ENCODE results near the gene HOXB9.
A peak's percentile ranks its signal among the peaks of the same experiment; 100 is the strongest.

Gene HOXB9

GRCh38 chr17:48595278-48595999, 30.7 kb downstream of the HOXB9 start:
- Histone ChIP-seq H3K36me3 (ENCODE audit: insufficient read depth, low read length) (peaks cover 7% of the 10 kb centered on the region), H3K27me3 (ENCODE audit: control insufficient read depth, insufficient read depth, low read length) (no peaks in the 10 kb centered on the region), H3K9ac (ENCODE audit: low read depth, low read length) (no peak overlapping the region), H3K4me1 (ENCODE audit: control insufficient read depth, insufficient read depth, low read length) (peaks cover 21% of the 10 kb centered on the region), H3K9me3 (replicated peaks; ENCODE audit: low read length) (no peaks in the 10 kb centered on the region), H3K4me2 (ENCODE audit: low read length) (no peak overlapping the region), H3K4me3 (ENCODE audit: low read length) (no peak overlapping the region)

- Histone ChIP-seq H3K4me3 (ENCODE audit: low read length) (no peak overlapping the region), H3K36me3 (ENCODE audit: insufficient read depth, low read length) (peaks cover 7% of the 10 kb centered on the region), H3K4me2 (ENCODE audit: low read length) (no peak overlapping the region), H3K9ac (ENCODE audit: low read depth, low read length) (no peak overlapping the region), H3K9me3 (replicated peaks; ENCODE audit: low read length) (no peaks in the 10 kb centered on the region), H3K27me3 (ENCODE audit: control insufficient read depth, insufficient read depth, low read length) (no peaks in the 10 kb centered on the region), H3K4me1 (ENCODE audit: control insufficient read depth, insufficient read depth, low read length) (peaks cover 21% of the 10 kb centered on the region)
These were observed 31.4 kb downstream of the HOXB9 start for GRCh38 chr17:48594538-48595277.

GRCh38 chr17:48593840-48594537, 32.2 kb downstream of the HOXB9 start:
- H3K4me3 ChIP-seq (ENCODE audit: low read length) = peak overlapping the region; percentile 70
- H3K9ac ChIP-seq (ENCODE audit: low read depth, low read length) = peak overlapping the region; percentile 69
- H3K27me3 ChIP-seq (ENCODE audit: control insufficient read depth, insufficient read depth, low read length) = no peaks in the 10 kb centered on the region
- H3K4me2 ChIP-seq (ENCODE audit: low read length) = peak overlapping the region; percentile 97
- peaks cover 21% of the 10 kb centered on the region for H3K4me1 ChIP-seq (ENCODE audit: control insufficient read depth, insufficient read depth, low read length)
- H3K9me3 ChIP-seq (replicated peaks; ENCODE audit: low read length) = no peaks in the 10 kb centered on the region
- peaks cover 7% of the 10 kb centered on the region for H3K36me3 ChIP-seq (ENCODE audit: insufficient read depth, low read length)

GRCh38 chr17:48593126-48593829, 32.9 kb downstream of the HOXB9 start, which contains the start of gene HOXB5:
Gene HOXB5 (minus strand): TSS chr17:48593779. CDS start chr17:48593682, 97 bp downstream.
- peak within 1 kb of the TSS; percentile 70 for H3K4me3 ChIP-seq (ENCODE audit: low read length)
- H3K36me3 ChIP-seq (ENCODE audit: insufficient read depth, low read length) = peaks cover 7% of the 10 kb centered on the region
- no peaks in the 10 kb centered on the region for H3K27me3 ChIP-seq (ENCODE audit: control insufficient read depth, insufficient read depth, low read length)
- H3K4me1 ChIP-seq (ENCODE audit: control insufficient read depth, insufficient read depth, low read length) = peaks cover 15% of the 10 kb centered on the region
- H3K9ac ChIP-seq (ENCODE audit: low read depth, low read length) = peak within 1 kb of the TSS; percentile 69
- H3K4me2 ChIP-seq (ENCODE audit: low read length) = peak within 1 kb of the TSS; percentile 97
- no peaks in the 10 kb centered on the region for H3K9me3 ChIP-seq (replicated peaks; ENCODE audit: low read length)

GRCh38 chr17:48592577-48592976, 33.6 kb downstream of the HOXB9 start:
- peaks cover 16% of the 10 kb centered on the region for H3K4me1 ChIP-seq (ENCODE audit: control insufficient read depth, insufficient read depth, low read length)
- no peaks in the 10 kb centered on the region for H3K9me3 ChIP-seq (replicated peaks; ENCODE audit: low read length)
- H3K27me3 ChIP-seq (ENCODE audit: control insufficient read depth, insufficient read depth, low read length) = no peaks in the 10 kb centered on the region
- H3K9ac ChIP-seq (ENCODE audit: low read depth, low read length) = no peak overlapping the region
- H3K36me3 ChIP-seq (ENCODE audit: insufficient read depth, low read length) = peaks cover 7% of the 10 kb centered on the region
- no peak overlapping the region for H3K4me3 ChIP-seq (ENCODE audit: low read length)
- H3K4me2 ChIP-seq (ENCODE audit: low read length) = peak overlapping the region; percentile 97

- no peak overlapping the region for H3K4me3 ChIP-seq (ENCODE audit: low read length)
- H3K36me3 ChIP-seq (ENCODE audit: insufficient read depth, low read length) = peaks cover 7% of the 10 kb centered on the region
- H3K4me1 ChIP-seq (ENCODE audit: control insufficient read depth, insufficient read depth, low read length) = peaks cover 20% of the 10 kb centered on the region
- no peak overlapping the region for H3K4me2 ChIP-seq (ENCODE audit: low read length)
- H3K27me3 ChIP-seq (ENCODE audit: control insufficient read depth, insufficient read depth, low read length) = no peaks in the 10 kb centered on the region
- H3K9ac ChIP-seq (ENCODE audit: low read depth, low read length) = no peak overlapping the region
- no peaks in the 10 kb centered on the region for H3K9me3 ChIP-seq (replicated peaks; ENCODE audit: low read length)
These were observed 34.1 kb downstream of the HOXB9 start for GRCh38 chr17:48592057-48592514.

- peaks cover 17% of the 10 kb centered on the region for H3K4me1 ChIP-seq (ENCODE audit: control insufficient read depth, insufficient read depth, low read length)
- no peak overlapping the region for H3K4me3 ChIP-seq (ENCODE audit: low read length)
- peaks cover 7% of the 10 kb centered on the region for H3K36me3 ChIP-seq (ENCODE audit: insufficient read depth, low read length)
- H3K4me2 ChIP-seq (ENCODE audit: low read length) = no peak overlapping the region
- H3K9ac ChIP-seq (ENCODE audit: low read depth, low read length) = no peak overlapping the region
- H3K27me3 ChIP-seq (ENCODE audit: control insufficient read depth, insufficient read depth, low read length) = no peaks in the 10 kb centered on the region
- H3K9me3 ChIP-seq (replicated peaks; ENCODE audit: low read length) = no peaks in the 10 kb centered on the region
These were observed 34.7 kb downstream of the HOXB9 start for GRCh38 chr17:48591255-48592056.

- Histone ChIP-seq H3K4me1 (ENCODE audit: control insufficient read depth, insufficient read depth, low read length) (peaks cover 24% of the 10 kb centered on the region), H3K4me3 (ENCODE audit: low read length) (no peak overlapping the region), H3K4me2 (ENCODE audit: low read length) (no peak overlapping the region), H3K9ac (ENCODE audit: low read depth, low read length) (no peak overlapping the region), H3K9me3 (replicated peaks; ENCODE audit: low read length) (no peaks in the 10 kb centered on the region), H3K36me3 (ENCODE audit: insufficient read depth, low read length) (peaks cover 7% of the 10 kb centered on the region), H3K27me3 (ENCODE audit: control insufficient read depth, insufficient read depth, low read length) (no peaks in the 10 kb centered on the region)
These were observed 35.5 kb downstream of the HOXB9 start for GRCh38 chr17:48590607-48591161.

GRCh38 chr17:48589831-48590606, 36.1 kb downstream of the HOXB9 start, which contains the start of gene HOXB3:
Gene HOXB3 (minus strand): TSS chr17:48590241. CDS start chr17:48552474, 37,767 bp downstream.
- no peak within 1 kb of the TSS for H3K4me2 ChIP-seq (ENCODE audit: low read length)
- H3K27me3 ChIP-seq (ENCODE audit: control insufficient read depth, insufficient read depth, low read length) = no peaks in the 10 kb centered on the region
- H3K9me3 ChIP-seq (replicated peaks; ENCODE audit: low read length) = no peaks in the 10 kb centered on the region
- peaks cover 27% of the 10 kb centered on the region for H3K4me1 ChIP-seq (ENCODE audit: control insufficient read depth, insufficient read depth, low read length)
- H3K36me3 ChIP-seq (ENCODE audit: insufficient read depth, low read length) = peaks cover 7% of the 10 kb centered on the region
- no peak within 1 kb of the TSS for H3K4me3 ChIP-seq (ENCODE audit: low read length)
- H3K9ac ChIP-seq (ENCODE audit: low read depth, low read length) = no peak within 1 kb of the TSS

Data from skeletal muscle satellite cell (primary cell).